Measurements from ENCODE around the gene ARHGAP26.
"Not testable (repeated sequence)": the region's sequence is repeated elsewhere in the genome, so short reads cannot be mapped to it uniquely, and the experiment has no call there.

The ARHGAP26 gene

GRCh38 chr5:143101121-143101520, 330.9 kb downstream of the ARHGAP26 start:
- DNase-seq: no peak

- DNase-seq: peak; percentile 38
Measured at GRCh38 chr5:143101725-143102386, 331.7 kb downstream of the ARHGAP26 start.

- DNase-seq: no peak
Measured at GRCh38 chr5:143102411-143102810, 332.2 kb downstream of the ARHGAP26 start.

GRCh38 chr5:143105216-143105905, 335.2 kb downstream of the ARHGAP26 start:
- no peak for DNase-seq

GRCh38 chr5:143106174-143106573, 336.0 kb downstream of the ARHGAP26 start:
- DNase-seq: peak; percentile 40

- DNase-seq: no peak
Measured at GRCh38 chr5:143108498-143109128, 338.4 kb downstream of the ARHGAP26 start.

- no peak for DNase-seq
Measured at GRCh38 chr5:143110591-143110990, 340.4 kb downstream of the ARHGAP26 start.

GRCh38 chr5:143111799-143112198, 341.6 kb downstream of the ARHGAP26 start:
- no peak for DNase-seq

GRCh38 chr5:143113461-143113860, 343.3 kb downstream of the ARHGAP26 start:
- DNase-seq: peak; percentile 67

GRCh38 chr5:143114481-143114880, 344.3 kb downstream of the ARHGAP26 start:
- no peak for DNase-seq

- no peak for DNase-seq
Measured at GRCh38 chr5:143115381-143115780, 345.2 kb downstream of the ARHGAP26 start.

GRCh38 chr5:143116814-143117213, 346.6 kb downstream of the ARHGAP26 start:
- no peak for DNase-seq

- DNase-seq: peak; percentile 36
Measured at GRCh38 chr5:143117821-143118220, 347.6 kb downstream of the ARHGAP26 start.

- DNase-seq: peak; percentile 83
Measured at GRCh38 chr5:143118222-143118621, 348.0 kb downstream of the ARHGAP26 start.

GRCh38 chr5:143118818-143119217, 348.6 kb downstream of the ARHGAP26 start:
- DNase-seq: not testable (repeated sequence)

GRCh38 chr5:143119291-143119769, 349.2 kb downstream of the ARHGAP26 start:
- no peak for DNase-seq

GRCh38 chr5:143119881-143120341, 349.7 kb downstream of the ARHGAP26 start:
- no peak for DNase-seq

GRCh38 chr5:143120460-143121134, 350.4 kb downstream of the ARHGAP26 start:
- no peak for DNase-seq

- DNase-seq: no peak
Measured at GRCh38 chr5:143121135-143121475, 350.9 kb downstream of the ARHGAP26 start.

- no peak for DNase-seq
Measured at GRCh38 chr5:143124593-143124992, 354.4 kb downstream of the ARHGAP26 start.

GRCh38 chr5:143126174-143127019, 356.2 kb downstream of the ARHGAP26 start:
- DNase-seq: no peak

- no peak for DNase-seq
Measured at GRCh38 chr5:143128412-143129071, 358.4 kb downstream of the ARHGAP26 start.
